ENCODE results near the gene SEBOX. TPM values are rescaled to one million over a fixed set of nuclear protein-coding genes. Genes with fewer than 3 reads are reported as not detected.
A peak's percentile ranks its signal among the peaks of the same experiment; 100 is the strongest.

The SEBOX gene
- polyA plus RNA-seq, 2 donors = not detected

GRCh38 chr17:28335959-28336871 lies 28.8 kb downstream of the SEBOX start:
- Histone ChIP-seq H3K27ac (ENCODE audit: low read depth in 2 of 2, low read length in 1 of 2) (peak overlapping the region; percentile 96), H3K4me3 (ENCODE audit: low read depth in 1 of 2, low read length in 2 of 2) (peak overlapping the region; percentile 83 to 87), H3K27me3 (ENCODE audit: control insufficient read depth in 1 of 2, insufficient read depth in 2 of 2, low read length in 2 of 2) (no peaks in the 10 kb centered on the region), H3K9me3 (ENCODE audit: control insufficient read depth in 2 of 2, insufficient read depth in 1 of 2, low read depth in 1 of 2, low read length in 1 of 2) (no peaks in the 10 kb centered on the region), H3K36me3 (ENCODE audit: control insufficient read depth in 2 of 2, insufficient read depth in 2 of 2, low read length in 1 of 2) (peaks cover 8 to 19% of the 10 kb centered on the region in 2 donors), H3K4me1 (ENCODE audit: control insufficient read depth in 2 of 2, insufficient read depth in 2 of 2, low read length in 1 of 2) (peaks cover 0 to 5% of the 10 kb centered on the region in 2 donors)
- WGBS, 2 donors = 4% methylated on average over 26 to 29 of the region's 29 CpGs

- 1% methylated on average over 62 of the region's 62 CpGs for WGBS, 2 donors
- H3K36me3 ChIP-seq (ENCODE audit: control insufficient read depth in 2 of 2, insufficient read depth in 2 of 2, low read length in 1 of 2) = peaks cover 4 to 16% of the 10 kb centered on the region in 2 donors
- no peaks in the 10 kb centered on the region for H3K27me3 ChIP-seq (ENCODE audit: control insufficient read depth in 1 of 2, insufficient read depth in 2 of 2, low read length in 2 of 2)
- peaks cover 0 to 5% of the 10 kb centered on the region in 2 donors for H3K4me1 ChIP-seq (ENCODE audit: control insufficient read depth in 2 of 2, insufficient read depth in 2 of 2, low read length in 1 of 2)
- H3K27ac ChIP-seq (ENCODE audit: low read depth in 2 of 2, low read length in 1 of 2) = peak within 1 kb of the TSS; percentile 96
- H3K9me3 ChIP-seq (ENCODE audit: control insufficient read depth in 2 of 2, insufficient read depth in 1 of 2, low read depth in 1 of 2, low read length in 1 of 2) = no peaks in the 10 kb centered on the region
- peak within 1 kb of the TSS; percentile 83 to 87 for H3K4me3 ChIP-seq (ENCODE audit: low read depth in 1 of 2, low read length in 2 of 2)
These were observed 29.6 kb downstream of the SEBOX start, which contains the start of the genes IFT20 and TNFAIP1 for GRCh38 chr17:28335201-28335958. IFT20 (minus strand) TSS chr17:28335472; CDS start chr17:28331985, 3,487 bp downstream. TNFAIP1 (plus strand) TSS chr17:28335761; CDS start chr17:28339522, 3,761 bp downstream.

- Histone ChIP-seq H3K4me1 (ENCODE audit: control insufficient read depth in 2 of 2, insufficient read depth in 2 of 2, low read length in 1 of 2) (peaks cover 0 to 5% of the 10 kb centered on the region in 2 donors), H3K36me3 (ENCODE audit: control insufficient read depth in 2 of 2, insufficient read depth in 2 of 2, low read length in 1 of 2) (peaks cover 0 to 11% of the 10 kb centered on the region in 2 donors), H3K4me3 (ENCODE audit: low read depth in 1 of 2, low read length in 2 of 2) (peak overlapping the region; percentile 83 to 87), H3K27ac (ENCODE audit: low read depth in 2 of 2, low read length in 1 of 2) (peak overlapping the region; percentile 82 to 92), H3K9me3 (ENCODE audit: control insufficient read depth in 2 of 2, insufficient read depth in 1 of 2, low read depth in 1 of 2, low read length in 1 of 2) (no peaks in the 10 kb centered on the region), H3K27me3 (ENCODE audit: control insufficient read depth in 1 of 2, insufficient read depth in 2 of 2, low read length in 2 of 2) (no peaks in the 10 kb centered on the region)
- 7 to 9% methylated on average over 18 of the region's 18 CpGs for WGBS, 2 donors
These were observed 30.3 kb downstream of the SEBOX start for GRCh38 chr17:28334666-28335200.

GRCh38 chr17:28334171-28334570 lies 30.8 kb downstream of the SEBOX start:
- Histone ChIP-seq H3K27me3 (ENCODE audit: control insufficient read depth in 1 of 2, insufficient read depth in 2 of 2, low read length in 2 of 2) (no peaks in the 10 kb centered on the region), H3K27ac (ENCODE audit: low read depth in 2 of 2, low read length in 1 of 2) (no peak overlapping the region), H3K36me3 (ENCODE audit: control insufficient read depth in 2 of 2, insufficient read depth in 2 of 2, low read length in 1 of 2) (peaks cover 0 to 10% of the 10 kb centered on the region in 2 donors), H3K4me1 (ENCODE audit: control insufficient read depth in 2 of 2, insufficient read depth in 2 of 2, low read length in 1 of 2) (peaks cover 0 to 1% of the 10 kb centered on the region in 2 donors), H3K4me3 (ENCODE audit: low read depth in 1 of 2, low read length in 2 of 2) (no peak overlapping the region), H3K9me3 (ENCODE audit: control insufficient read depth in 2 of 2, insufficient read depth in 1 of 2, low read depth in 1 of 2, low read length in 1 of 2) (no peaks in the 10 kb centered on the region)
- 61 to 69% methylated on average over 6 of the region's 6 CpGs for WGBS, 2 donors

GRCh38 chr17:28333083-28333746 lies 31.8 kb downstream of the SEBOX start:
- peaks cover 0 to 13% of the 10 kb centered on the region in 2 donors for H3K36me3 ChIP-seq (ENCODE audit: control insufficient read depth in 2 of 2, insufficient read depth in 2 of 2, low read length in 1 of 2)
- H3K4me1 ChIP-seq (ENCODE audit: control insufficient read depth in 2 of 2, insufficient read depth in 2 of 2, low read length in 1 of 2) = no peaks in the 10 kb centered on the region
- H3K4me3 ChIP-seq (ENCODE audit: low read depth in 1 of 2, low read length in 2 of 2) = no peak overlapping the region
- H3K9me3 ChIP-seq (ENCODE audit: control insufficient read depth in 2 of 2, insufficient read depth in 1 of 2, low read depth in 1 of 2, low read length in 1 of 2) = no peaks in the 10 kb centered on the region
- 59 to 82% methylated on average over 1 of the region's 1 CpG for WGBS, 2 donors
- H3K27me3 ChIP-seq (ENCODE audit: control insufficient read depth in 1 of 2, insufficient read depth in 2 of 2, low read length in 2 of 2) = no peaks in the 10 kb centered on the region
- H3K27ac ChIP-seq (ENCODE audit: low read depth in 2 of 2, low read length in 1 of 2) = no peak overlapping the region

- Histone ChIP-seq H3K4me3 (ENCODE audit: low read depth in 1 of 2, low read length in 2 of 2) (no peak overlapping the region), H3K27me3 (ENCODE audit: control insufficient read depth in 1 of 2, insufficient read depth in 2 of 2, low read length in 2 of 2) (no peaks in the 10 kb centered on the region), H3K36me3 (ENCODE audit: control insufficient read depth in 2 of 2, insufficient read depth in 2 of 2, low read length in 1 of 2) (peaks cover 0 to 16% of the 10 kb centered on the region in 2 donors), H3K4me1 (ENCODE audit: control insufficient read depth in 2 of 2, insufficient read depth in 2 of 2, low read length in 1 of 2) (no peaks in the 10 kb centered on the region), H3K9me3 (ENCODE audit: control insufficient read depth in 2 of 2, insufficient read depth in 1 of 2, low read depth in 1 of 2, low read length in 1 of 2) (no peaks in the 10 kb centered on the region), H3K27ac (ENCODE audit: low read depth in 2 of 2, low read length in 1 of 2) (no peak overlapping the region)
- 79 to 90% methylated on average over 6 of the region's 6 CpGs for WGBS, 2 donors
These were observed 33.0 kb downstream of the SEBOX start for GRCh38 chr17:28331891-28332420.

- Histone ChIP-seq H3K27ac (ENCODE audit: low read depth in 2 of 2, low read length in 1 of 2) (no peak overlapping the region), H3K36me3 (ENCODE audit: control insufficient read depth in 2 of 2, insufficient read depth in 2 of 2, low read length in 1 of 2) (peaks cover 0 to 16% of the 10 kb centered on the region in 2 donors), H3K27me3 (ENCODE audit: control insufficient read depth in 1 of 2, insufficient read depth in 2 of 2, low read length in 2 of 2) (no peaks in the 10 kb centered on the region), H3K9me3 (ENCODE audit: control insufficient read depth in 2 of 2, insufficient read depth in 1 of 2, low read depth in 1 of 2, low read length in 1 of 2) (no peaks in the 10 kb centered on the region), H3K4me1 (ENCODE audit: control insufficient read depth in 2 of 2, insufficient read depth in 2 of 2, low read length in 1 of 2) (no peaks in the 10 kb centered on the region), H3K4me3 (ENCODE audit: low read depth in 1 of 2, low read length in 2 of 2) (no peak overlapping the region)
- whole genome bisulfite sequencing, 2 donors = 83 to 94% methylated on average over 5 of the region's 5 CpGs
These were observed 34.3 kb downstream of the SEBOX start for GRCh38 chr17:28330671-28331070.

GRCh38 chr17:28328325-28328724 lies 36.7 kb downstream of the SEBOX start:
- WGBS, 2 donors = 75 to 76% methylated on average over 4 of the region's 4 CpGs
- peaks cover 0 to 16% of the 10 kb centered on the region in 2 donors for H3K36me3 ChIP-seq (ENCODE audit: control insufficient read depth in 2 of 2, insufficient read depth in 2 of 2, low read length in 1 of 2)
- no peaks in the 10 kb centered on the region for H3K9me3 ChIP-seq (ENCODE audit: control insufficient read depth in 2 of 2, insufficient read depth in 1 of 2, low read depth in 1 of 2, low read length in 1 of 2)

More at GRCh38 chr17:28328325-28328724, 36.7 kb downstream of the SEBOX start:
- Histone ChIP-seq H3K4me3 (ENCODE audit: low read depth in 1 of 2, low read length in 2 of 2) (no peak overlapping the region), H3K27ac (ENCODE audit: low read depth in 2 of 2, low read length in 1 of 2) (no peak overlapping the region), H3K27me3 (ENCODE audit: control insufficient read depth in 1 of 2, insufficient read depth in 2 of 2, low read length in 2 of 2) (no peaks in the 10 kb centered on the region), H3K4me1 (ENCODE audit: control insufficient read depth in 2 of 2, insufficient read depth in 2 of 2, low read length in 1 of 2) (no peaks in the 10 kb centered on the region)

Measured in esophagus (tissue), 2 donors.